GM19372 (cell line): ENCODE data around the gene C10orf143.

Experiments used
- ATAC-seq: cut with Tn5 transposase; IDR thresholded peaks from one replicate; pipeline ENCODE4 v1.9.1; 2021; ENCODE audit warnings: mild to moderate bottlenecking, low read depth, moderate library complexity; ENCODE audit not compliant: unreplicated experiment

C10orf143 gene

GRCh38 chr10:130018730-130019185, 91.9 kb downstream of the C10orf143 start:
- ATAC-seq = no peak

DNA sequence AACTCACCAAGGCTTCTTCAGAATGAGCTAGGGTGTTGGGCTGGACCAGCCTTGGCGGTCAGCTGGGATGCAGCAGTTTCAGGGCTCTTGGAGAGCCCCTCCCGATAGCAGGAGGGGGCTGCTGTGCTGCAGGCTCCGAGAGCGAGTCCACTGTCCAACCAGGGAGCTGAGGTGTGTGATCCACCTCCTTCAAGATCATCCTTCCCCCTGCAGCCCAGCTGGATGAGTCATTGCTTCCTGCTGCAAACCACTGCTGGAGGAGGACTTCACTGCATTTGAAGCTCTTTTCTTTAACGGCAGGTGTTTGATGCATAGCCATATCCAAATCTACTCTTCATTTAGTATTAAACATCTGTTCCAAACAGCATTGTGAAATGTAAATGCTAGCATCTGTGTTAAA, 92.4 kb downstream of the C10orf143 start:
- no peak for ATAC-seq

- ATAC-seq = no peak
Observed at GRCh38 chr10:130017631-130018022, 93.0 kb downstream of the C10orf143 start.

DNA sequence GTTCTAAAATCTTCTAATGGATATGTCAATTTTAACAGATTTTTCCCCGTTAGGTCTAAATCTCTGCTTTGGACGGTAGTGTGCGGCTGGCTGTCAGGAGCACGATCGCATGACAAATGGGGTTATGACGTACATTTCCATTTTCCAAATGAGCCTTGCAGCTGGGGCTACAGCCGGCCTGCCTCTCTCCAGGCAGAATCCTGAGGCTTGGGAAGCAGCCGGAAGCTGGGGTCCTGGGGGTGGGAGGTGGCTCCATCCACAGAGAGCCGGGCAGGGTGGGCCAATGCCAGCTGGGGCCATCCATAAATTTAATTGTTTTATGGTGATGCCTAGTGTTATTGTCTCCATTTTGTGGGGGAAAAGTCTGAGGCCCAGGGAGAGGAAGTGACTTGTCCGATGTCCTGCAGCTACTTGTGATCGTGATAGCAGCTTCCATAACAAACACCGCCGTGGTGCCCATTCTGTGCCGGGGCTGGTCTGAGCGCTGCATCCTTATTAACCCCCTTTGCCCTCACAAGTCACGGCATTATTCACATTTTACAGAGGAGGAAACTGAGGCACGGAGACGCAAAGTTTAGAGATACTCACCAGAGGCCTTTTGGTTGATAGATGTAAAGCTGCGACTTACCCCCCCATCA, 93.5 kb downstream of the C10orf143 start:
- no peak for ATAC-seq

- ATAC-seq = no peak
Observed at GRCh38 chr10:130016095-130016494, 94.5 kb downstream of the C10orf143 start.

DNA sequence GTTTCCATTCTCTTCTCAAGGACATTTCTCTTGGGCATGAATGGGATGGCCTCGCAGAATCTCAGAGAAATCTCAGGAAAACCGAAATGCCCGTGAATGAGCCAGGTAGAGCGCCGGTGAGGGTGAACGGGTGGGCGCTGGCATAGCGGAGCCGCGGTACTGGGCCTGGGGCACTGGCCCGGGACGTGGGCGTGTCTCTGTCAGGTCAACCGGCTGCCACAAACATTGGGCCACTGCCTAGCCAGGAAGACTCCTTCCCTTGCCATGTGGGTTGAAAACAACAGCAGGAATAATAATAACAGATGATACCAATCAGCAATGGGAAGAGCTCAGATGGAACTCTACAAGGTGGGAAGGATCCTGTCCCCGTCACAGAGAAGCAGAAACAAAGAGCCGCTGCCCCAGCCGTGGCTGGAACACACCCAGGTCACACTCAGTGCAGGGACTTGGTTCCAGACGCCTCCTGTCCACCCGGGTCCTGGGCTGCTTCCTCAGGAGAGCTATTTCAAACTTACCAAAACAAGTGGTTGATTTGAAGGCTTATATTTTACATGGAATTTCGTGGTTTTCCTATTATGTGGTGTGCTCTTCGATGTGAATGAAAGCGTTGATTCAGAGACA, 95.4 kb downstream of the C10orf143 start:
- ATAC-seq = no peak

- no peak for ATAC-seq
Observed at GRCh38 chr10:130014263-130015074, 96.2 kb downstream of the C10orf143 start.
